MM.1S (cell line): ENCODE data around the gene ASXL1.

Experiments used
- DNase-seq: peaks from one replicate; pipeline ENCODE4 v3.0.0-alpha.2; 2015
- H2AFZ ChIP-seq: fragments of 300-600 bp; sonication (generic); 2 replicates; pipeline ENCODE4 v1.6.0; 2016; ENCODE audit warnings: antibody characterized with exemption, low read length
- H3F3A ChIP-seq: fragments of 300-600 bp; sonication (generic); 2 replicates; pipeline ENCODE4 v1.6.1; 2016; ENCODE audit warnings: mild to moderate bottlenecking, antibody characterized with exemption, low read length, moderate library complexity, mixed read lengths; ENCODE audit not compliant: insufficient read depth
- H3K27ac ChIP-seq: fragments of 300-600 bp; sonication (generic); 2 replicates; pipeline ENCODE4 v1.5.1; 2016; ENCODE audit warnings: mild to moderate bottlenecking, low read length
- H3K27me3 ChIP-seq: fragments of 300-600 bp; sonication (generic); replicated peaks from 2 replicates; pipeline ENCODE4 v1.6.0; 2016; ENCODE audit warnings: low read length; ENCODE audit not compliant: insufficient read depth
- H3K36me3 ChIP-seq: fragments of 300-600 bp; sonication (generic); replicated peaks from 2 replicates; pipeline ENCODE4 v1.6.1; 2016; ENCODE audit warnings: mild to moderate bottlenecking, low read length, mixed read lengths; ENCODE audit not compliant: insufficient read depth
- H3K4me1 ChIP-seq: fragments of 300-600 bp; sonication (generic); 2 replicates; pipeline ENCODE4 v1.6.1; 2016; ENCODE audit warnings: low read length, mixed read lengths
- H3K4me2 ChIP-seq: fragments of 300-600 bp; sonication (generic); 2 replicates; pipeline ENCODE4 v1.6.0; 2016; ENCODE audit warnings: low read depth, low read length
- H3K4me3 ChIP-seq: fragments of 300-600 bp; sonication (generic); 2 replicates; pipeline ENCODE4 v1.5.1; 2016; ENCODE audit warnings: low read length, mixed read lengths
- H3K79me2 ChIP-seq: fragments of 300-600 bp; sonication (generic); 2 replicates; pipeline ENCODE4 v1.6.1; 2016; ENCODE audit warnings: mixed run types, low read length, mixed read lengths
- H3K9ac ChIP-seq: fragments of 300-600 bp; sonication (generic); 2 replicates; pipeline ENCODE4 v1.6.1; 2016; ENCODE audit warnings: low read length, mixed read lengths
- H3K9me2 ChIP-seq: fragments of 300-600 bp; sonication (generic); replicated peaks from 2 replicates; pipeline ENCODE4 v1.6.1; 2016; ENCODE audit warnings: mild to moderate bottlenecking, low read length, mixed read lengths; ENCODE audit not compliant: insufficient read depth
- H3K9me3 ChIP-seq: fragments of 300-600 bp; sonication (generic); replicated peaks from 2 replicates; pipeline ENCODE4 v1.6.1; 2016; ENCODE audit warnings: mild to moderate bottlenecking, low read length, mixed read lengths; ENCODE audit not compliant: insufficient read depth
- H4K20me1 ChIP-seq: fragments of 300-600 bp; sonication (generic); 2 replicates; pipeline ENCODE4 v1.6.1; 2016; ENCODE audit warnings: mild to moderate bottlenecking, low read length, moderate library complexity, mixed read lengths; ENCODE audit not compliant: insufficient read depth
- CTCF ChIP-seq: fragments of 300-600 bp; sonication (generic); IDR thresholded peaks from 2 replicates; pipeline ENCODE4 v1.5.1; 2016; ENCODE audit warnings: antibody characterized with exemption, low read length, mixed read lengths
- EZH2 ChIP-seq: fragments of 300-600 bp; sonication (generic); optimal IDR thresholded peaks from 2 replicates; pipeline ENCODE3; 2017; ENCODE audit warnings: low read depth, mild to moderate bottlenecking, antibody characterized with exemption, low read length, mixed read lengths
- EZH2phosphoT487 ChIP-seq: fragments of 300-600 bp; sonication (generic); IDR thresholded peaks from 2 replicates; pipeline ENCODE4 v1.6.1; 2018; ENCODE audit warnings: antibody characterized with exemption, low read length

ASXL1 gene

GRCh38 chr20:32462900-32463641 lies 104.9 kb downstream of the ASXL1 start:
- H3K9ac ChIP-seq, result no peak overlapping the region
- no peaks in the 10 kb centered on the region for H4K20me1 ChIP-seq
- H3K36me3 ChIP-seq, result no peaks in the 10 kb centered on the region
- no peak overlapping the region for H3K4me3 ChIP-seq
- no peaks in the 10 kb centered on the region for H3K79me2 ChIP-seq
- TF ChIP-seq CTCF (no peak), EZH2phosphoT487 (no peak), EZH2 (no peak)
- H3K4me2 ChIP-seq, result no peak overlapping the region
- H3K27me3 ChIP-seq, result no peaks in the 10 kb centered on the region
- no peaks in the 10 kb centered on the region for H3K9me3 ChIP-seq
- no peaks in the 10 kb centered on the region for H3K9me2 ChIP-seq
- no peak for DNase-seq
- H3K27ac ChIP-seq, result no peak overlapping the region
- no peaks in the 10 kb centered on the region for H3F3A ChIP-seq
- H2AFZ ChIP-seq, result no peak overlapping the region
- H3K4me1 ChIP-seq, result no peaks in the 10 kb centered on the region

GRCh38 chr20:32463642-32464400 lies 105.7 kb downstream of the ASXL1 start:
- Histone ChIP-seq H3K79me2 (no peaks in the 10 kb centered on the region), H3K4me1 (no peaks in the 10 kb centered on the region), H2AFZ (no peak overlapping the region), H3K9ac (no peak overlapping the region), H3K4me3 (no peak overlapping the region), H3K4me2 (no peak overlapping the region), H3K36me3 (no peaks in the 10 kb centered on the region), H3K27ac (no peak overlapping the region), H4K20me1 (no peaks in the 10 kb centered on the region), H3K9me3 (no peaks in the 10 kb centered on the region), H3K27me3 (no peaks in the 10 kb centered on the region), H3F3A (no peaks in the 10 kb centered on the region), H3K9me2 (no peaks in the 10 kb centered on the region)
- TF ChIP-seq EZH2 (no peak), CTCF (no peak), EZH2phosphoT487 (no peak)
- no peak for DNase-seq

GRCh38 chr20:32464401-32465091 lies 106.4 kb downstream of the ASXL1 start:
- H3K4me2 ChIP-seq, result no peak overlapping the region
- no peak overlapping the region for H3K4me3 ChIP-seq
- H3K9me3 ChIP-seq, result no peaks in the 10 kb centered on the region
- no peaks in the 10 kb centered on the region for H4K20me1 ChIP-seq
- TF ChIP-seq EZH2, result no peak
- no peaks in the 10 kb centered on the region for H3K79me2 ChIP-seq
- no peak overlapping the region for H3K9ac ChIP-seq
- no peak overlapping the region for H3K27ac ChIP-seq
- no peaks in the 10 kb centered on the region for H3K9me2 ChIP-seq
- no peaks in the 10 kb centered on the region for H3K27me3 ChIP-seq
- H3K36me3 ChIP-seq, result no peaks in the 10 kb centered on the region
- H2AFZ ChIP-seq, result no peak overlapping the region
- H3K4me1 ChIP-seq, result no peaks in the 10 kb centered on the region
- DNase-seq, result no peak
- H3F3A ChIP-seq, result no peaks in the 10 kb centered on the region
